Caco-2 (cell line): Measurements from ENCODE around the gene FANCI. TPM values are rescaled to one million over a fixed set of nuclear protein-coding genes. Genes with fewer than 3 reads are reported as not detected.
A peak's percentile ranks its signal among the peaks of the same experiment; 100 is the strongest.

Experiments
- Bru-seq: library from RNA; stranded (reverse); fragments of 400-500 nt; gene quantifications from one replicate; lab custom pipeline; 2021; lab: Mats Ljungman, UMichigan
- BruChase-seq, 2 experiments: library from RNA; stranded (reverse); fragments of 400-500 nt; gene quantifications; one replicate each; lab custom pipeline; 2021; lab: Mats Ljungman, UMichigan
- BruUV-seq: library from RNA; stranded (reverse); fragments of 400-500 nt; replicated peaks from 2 replicates; lab custom pipeline; 2021; lab: Mats Ljungman, UMichigan
- CTCF ChIA-PET: fragments of 300-600 bp; sonication (Branson Sonifier 250); formaldehyde crosslinking; loops from one replicate; lab custom pipeline; 2022; ENCODE audit warnings: antibody characterized with exemption; lab: Charles Lee
- POLR2A ChIA-PET: fragments of 300-600 bp; sonication (Branson Sonifier 250); formaldehyde crosslinking; loops from one replicate; lab custom pipeline; 2022; ENCODE audit warnings: antibody characterized with exemption; lab: Charles Lee
- DNase-seq, 2 experiments: peaks; one replicate each; pipeline versions ENCODE4 v3.0.0 to v3.0.0-alpha.2; 2020 to 2022
- H3K27me3 ChIP-seq: replicated peaks from 2 replicates; pipeline ENCODE4 v1.6.0; 2011; ENCODE audit warnings: low read length; ENCODE audit not compliant: control insufficient read depth, insufficient read depth
- H3K36me3 ChIP-seq: 2 replicates; pipeline ENCODE4 v1.5.1; 2011; ENCODE audit warnings: low read length; ENCODE audit not compliant: control insufficient read depth, insufficient read depth
- H3K4me1 ChIP-seq: fragments of 250-450 bp; sonication (Bioruptor Pico); 2 replicates; pipeline ENCODE4 v1.5.1; 2020; ENCODE audit warnings: mild to moderate bottlenecking
- H3K4me3 ChIP-seq: 2 replicates; pipeline ENCODE4 v1.5.1; 2011; ENCODE audit warnings: low read depth, mild to moderate bottlenecking, control low read depth, low read length
- H3K9me3 ChIP-seq: fragments of 250-450 bp; sonication (Bioruptor Pico); 2 replicates; pipeline ENCODE4 v1.5.1; 2020; ENCODE audit warnings: mild to moderate bottlenecking, moderate library complexity
- H3K27ac Mint-ChIP-seq: one replicate; pipeline ENCODE4 v1.8.0; 2022; ENCODE audit warnings: mixed read lengths; ENCODE audit not compliant: unreplicated experiment
- H3K27me3 Mint-ChIP-seq: one replicate; pipeline ENCODE4 v1.8.0; 2022; ENCODE audit warnings: mixed read lengths; ENCODE audit not compliant: insufficient read depth, unreplicated experiment
- H3K36me3 Mint-ChIP-seq: one replicate; pipeline ENCODE4 v1.8.0; 2022; ENCODE audit warnings: mild to moderate bottlenecking, mixed read lengths; ENCODE audit not compliant: insufficient read depth, unreplicated experiment
- H3K4me1 Mint-ChIP-seq: one replicate; pipeline ENCODE4 v1.8.0; 2022; ENCODE audit warnings: low read depth, mixed read lengths; ENCODE audit not compliant: unreplicated experiment
- H3K4me3 Mint-ChIP-seq: one replicate; pipeline ENCODE4 v1.8.0; 2022; ENCODE audit warnings: mild to moderate bottlenecking, moderate library complexity, mixed read lengths; ENCODE audit not compliant: unreplicated experiment
- H3K9me3 Mint-ChIP-seq: one replicate; pipeline ENCODE4 v1.8.0; 2022; ENCODE audit warnings: mixed read lengths; ENCODE audit not compliant: unreplicated experiment
- intact Hi-C: fragments of 100-400 bp; cut with micrococcal nuclease; formaldehyde crosslinking; loops from one replicate; pipeline ENCODE4 v1.10.0; 2022; ENCODE audit not compliant: unreplicated experiment
- long read RNA-seq: library from polyadenylated mRNA; stranded (forward); transcript quantifications from one replicate; pipeline ENCODE4 v2.0.0, GENCODE V29; 2022
- total RNA-seq: library from RNA; stranded (reverse); gene quantifications from 2 replicates; pipeline ENCODE4 v1.2.3, GENCODE V29; 2022
- TF ChIP-seq, protein P1 (sequence below), 2 experiments: fragments of 200-600 bp in 1 of 2; IDR thresholded peaks; 1 replicate in 1 of 2; 2 replicates in 1 of 2; pipeline versions ENCODE4 v1.5.1 to v1.8.0; 2011 to 2022; ENCODE audit warnings: antibody characterized with exemption in 1 of 2, control low read depth in 1 of 2, inconsistent platforms in 1 of 2, low read depth in 1 of 2, low read length in 1 of 2, mild to moderate bottlenecking in 1 of 2, moderate library complexity in 1 of 2; ENCODE audit not compliant: insufficient read depth in 1 of 2, severe bottlenecking in 1 of 2, unreplicated experiment in 1 of 2

The FANCI gene
- total RNA-seq = 94.2 and 101 TPM in 2 replicates
- Bru-seq, nascent RNA = percentile 83 among the genes with signal in this experiment
- percentile 88 among the genes with signal in this experiment for BruChase-seq, experiment 1, labeled RNA remaining after a 2-hour chase
- BruChase-seq, experiment 2, labeled RNA remaining after a 6-hour chase = percentile 86 among the genes with signal in this experiment
- long read RNA-seq, full-length matches to known transcripts = 24 of 116 reads
- long read RNA-seq, partial matches to known transcripts = 15 of 116 reads
- long read RNA-seq, other reads (novel, unspliced or antisense) = 77 of 116 reads

DNA sequence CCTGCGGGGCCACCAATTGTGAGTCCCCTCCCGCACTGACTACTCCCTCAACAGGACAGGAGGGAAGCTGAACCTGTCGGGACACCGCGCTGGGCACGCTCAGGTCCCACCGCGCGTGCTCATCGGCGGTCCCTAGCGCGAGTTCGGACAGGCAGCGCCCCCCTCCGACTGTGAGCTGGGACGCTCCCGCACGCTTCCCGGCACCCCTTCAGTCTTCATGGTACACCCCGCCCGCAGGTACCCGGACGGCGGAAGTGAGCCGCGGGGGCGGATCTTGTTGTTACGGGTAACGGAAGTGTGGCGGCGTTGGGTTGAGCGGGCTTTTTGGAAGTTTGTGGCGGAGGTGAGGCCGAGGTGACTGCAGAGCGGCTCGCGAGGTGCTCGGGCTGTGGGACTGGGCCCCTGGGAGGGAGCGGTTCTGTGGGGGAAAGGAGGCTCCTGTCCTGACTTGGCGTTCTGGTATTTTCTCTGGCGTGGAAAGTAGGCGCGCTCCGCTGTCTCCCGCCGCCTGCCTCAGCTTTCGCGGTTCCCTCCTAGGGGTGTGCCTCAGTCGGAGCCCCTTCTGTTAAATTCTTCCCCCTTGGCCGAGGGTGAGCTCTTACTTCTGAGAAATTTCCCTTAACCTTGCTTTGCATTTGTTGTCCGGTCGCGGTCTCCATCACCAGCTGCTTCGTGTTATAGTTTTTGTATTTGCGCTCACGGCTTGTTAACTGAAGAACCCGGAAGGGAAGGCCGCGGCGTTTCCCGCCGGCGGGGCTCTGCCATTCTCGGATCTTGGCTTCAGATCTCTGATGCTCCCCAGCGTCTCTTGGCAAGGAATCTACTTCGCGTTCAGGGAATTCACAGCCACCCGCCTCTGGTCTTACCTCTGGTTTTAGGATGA, at the start of gene FANCI:
Gene FANCI, plus strand, starts transcription at position 289 of the 883 bp plus-strand sequence. CDS start 3,669 bp downstream, outside the sequence.
- peak within 1 kb of the TSS; percentile 79 for H3K27ac Mint-ChIP-seq
- ChIA-PET CTCF (interaction anchor here (0.5 to 2.2 kb wide), 8 partner anchors 14 to 288 kb away, joined by 3 to 20 read pairs (median 3); no protein-coding TSS in a partner anchor), POLR2A (interaction anchor here (0.7 kb wide), 1 partner anchor 501 kb away, joined by 5 read pairs; no protein-coding TSS in a partner anchor)
- intact Hi-C loops = loop anchor here (1.0 kb wide), 1 partner anchor 37 kb away; no protein-coding TSS in a partner anchor
- H3K36me3 Mint-ChIP-seq = peaks cover 42% of the 10 kb centered on the region
- TF ChIP-seq, protein P1, sequence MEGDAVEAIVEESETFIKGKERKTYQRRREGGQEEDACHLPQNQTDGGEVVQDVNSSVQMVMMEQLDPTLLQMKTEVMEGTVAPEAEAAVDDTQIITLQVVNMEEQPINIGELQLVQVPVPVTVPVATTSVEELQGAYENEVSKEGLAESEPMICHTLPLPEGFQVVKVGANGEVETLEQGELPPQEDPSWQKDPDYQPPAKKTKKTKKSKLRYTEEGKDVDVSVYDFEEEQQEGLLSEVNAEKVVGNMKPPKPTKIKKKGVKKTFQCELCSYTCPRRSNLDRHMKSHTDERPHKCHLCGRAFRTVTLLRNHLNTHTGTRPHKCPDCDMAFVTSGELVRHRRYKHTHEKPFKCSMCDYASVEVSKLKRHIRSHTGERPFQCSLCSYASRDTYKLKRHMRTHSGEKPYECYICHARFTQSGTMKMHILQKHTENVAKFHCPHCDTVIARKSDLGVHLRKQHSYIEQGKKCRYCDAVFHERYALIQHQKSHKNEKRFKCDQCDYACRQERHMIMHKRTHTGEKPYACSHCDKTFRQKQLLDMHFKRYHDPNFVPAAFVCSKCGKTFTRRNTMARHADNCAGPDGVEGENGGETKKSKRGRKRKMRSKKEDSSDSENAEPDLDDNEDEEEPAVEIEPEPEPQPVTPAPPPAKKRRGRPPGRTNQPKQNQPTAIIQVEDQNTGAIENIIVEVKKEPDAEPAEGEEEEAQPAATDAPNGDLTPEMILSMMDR (IDR thresholded peaks at IDR 0.05; ENCODE audit: insufficient read depth in 1 of 2, low read depth in 1 of 2, low read length in 1 of 2, severe bottlenecking in 1 of 2, unreplicated experiment in 1 of 2) = peak; percentile 40 to 55
- peak within 1 kb of the TSS; percentile 85 for H3K4me3 Mint-ChIP-seq
- H3K4me1 Mint-ChIP-seq = peaks cover 24% of the 10 kb centered on the region
- H3K27me3 ChIP-seq = no peaks in the 10 kb centered on the region
- peak; percentile 94 to 96 for DNase-seq
- BruUV-seq = TSS peak; percentile 61
- H3K4me3 ChIP-seq = peak within 1 kb of the TSS; percentile 83
- no peaks in the 10 kb centered on the region for H3K36me3 ChIP-seq
- H3K9me3 Mint-ChIP-seq = no peaks in the 10 kb centered on the region
- 0 out of 2 replicates have a peak, but pooled peaks cover 4% of the 10 kb centered on the region for H3K4me1 ChIP-seq
- no peaks in the 10 kb centered on the region for H3K27me3 Mint-ChIP-seq
- no peaks in the 10 kb centered on the region for H3K9me3 ChIP-seq

DNA sequence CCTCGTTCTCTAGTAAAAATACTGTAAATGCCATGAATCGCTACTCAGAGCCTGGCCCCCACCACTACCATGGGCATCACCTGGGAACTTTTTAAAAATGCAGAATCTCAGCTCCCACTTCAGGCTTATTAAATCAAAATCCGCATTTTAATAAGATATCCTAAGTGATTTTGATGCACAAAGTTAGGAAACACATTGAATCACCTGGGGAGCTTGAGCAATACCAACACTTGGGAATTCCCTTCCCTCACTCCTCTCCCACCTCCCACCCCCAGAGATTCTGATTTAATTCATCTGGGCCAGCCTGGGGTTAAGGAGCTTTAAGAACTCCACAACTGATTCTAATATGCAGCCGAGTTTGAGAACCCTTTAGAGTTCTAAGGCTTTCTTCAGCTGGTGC, 49.2 kb upstream of the FANCI start:
- TF ChIP-seq, protein P1 (IDR thresholded peaks at IDR 0.05; ENCODE audit: insufficient read depth in 1 of 2, low read depth in 1 of 2, low read length in 1 of 2, severe bottlenecking in 1 of 2, unreplicated experiment in 1 of 2) = no peak
- Histone ChIP-seq H3K27me3 (no peaks in the 10 kb centered on the region), H3K4me1 (no peaks in the 10 kb centered on the region), H3K36me3 (peaks cover 5% of the 10 kb centered on the region), H3K4me3 (no peak overlapping the region), H3K9me3 (no peaks in the 10 kb centered on the region)
- Mint-ChIP-seq H3K9me3 (no peaks in the 10 kb centered on the region), H3K4me3 (no peak overlapping the region), H3K27me3 (no peaks in the 10 kb centered on the region), H3K27ac (no peak overlapping the region), H3K4me1 (peaks cover 5% of the 10 kb centered on the region), H3K36me3 (peaks cover 24% of the 10 kb centered on the region)
- DNase-seq = no peak
- CTCF ChIA-PET = interaction anchor here (0.6 to 1.0 kb wide), 2 partner anchors 12 to 49 kb away, joined by 3 to 4 read pairs; partner anchors contain the start of gene FANCI
- no TSS peak for BruUV-seq
- POLR2A ChIA-PET = interaction anchor here (0.6 kb wide), 1 partner anchor 91 kb away, joined by 9 read pairs; no protein-coding TSS in a partner anchor
- intact Hi-C loops = no loop called here

DNA sequence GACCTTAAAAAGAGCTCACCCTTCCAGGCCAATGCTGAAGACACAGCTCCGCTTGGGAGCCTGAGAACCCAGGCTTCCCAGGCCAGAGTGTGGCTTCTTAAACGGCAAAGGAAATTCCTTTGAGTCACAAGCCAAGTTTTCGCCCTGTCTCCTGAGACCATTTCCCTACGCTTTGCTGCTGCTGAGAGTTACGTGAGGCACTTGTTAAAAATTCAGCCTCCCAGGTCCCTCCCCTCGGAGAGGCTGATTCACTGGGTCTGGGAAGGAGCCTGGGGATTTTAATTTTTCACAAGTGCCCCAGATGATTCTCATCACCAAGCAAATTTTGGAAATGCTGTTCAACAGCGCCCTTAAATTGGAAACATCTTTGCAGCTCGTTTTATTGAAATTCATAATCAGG, 47.9 kb upstream of the FANCI start:
- no peaks in the 10 kb centered on the region for H3K27me3 ChIP-seq
- H3K4me1 ChIP-seq = no peaks in the 10 kb centered on the region
- H3K4me1 Mint-ChIP-seq = peaks cover 5% of the 10 kb centered on the region
- intact Hi-C loops = no loop called here
- no peaks in the 10 kb centered on the region for H3K27me3 Mint-ChIP-seq
- ChIA-PET POLR2A (interaction anchor here (0.6 kb wide), 1 partner anchor 135 kb away, joined by 12 read pairs; no protein-coding TSS in a partner anchor), CTCF (interaction anchor here (0.6 to 1.8 kb wide), 3 partner anchors 11 to 62 kb away, joined by 3 to 8 read pairs (median 3); no protein-coding TSS in a partner anchor)
- H3K9me3 ChIP-seq = no peaks in the 10 kb centered on the region
- no peak overlapping the region for H3K4me3 ChIP-seq
- H3K4me3 Mint-ChIP-seq = no peak overlapping the region
- BruUV-seq = no TSS peak
- no peaks in the 10 kb centered on the region for H3K9me3 Mint-ChIP-seq
- no peak overlapping the region for H3K27ac Mint-ChIP-seq
- no peak for DNase-seq
- H3K36me3 ChIP-seq = peaks cover 1% of the 10 kb centered on the region
- H3K36me3 Mint-ChIP-seq = peaks cover 21% of the 10 kb centered on the region
- TF ChIP-seq, protein P1 (IDR thresholded peaks at IDR 0.05; ENCODE audit: insufficient read depth in 1 of 2, low read depth in 1 of 2, low read length in 1 of 2, severe bottlenecking in 1 of 2, unreplicated experiment in 1 of 2) = no peak
